HepG2 (cell line): Measurements from ENCODE around the gene SLIRP. TPM values are rescaled to one million over a fixed set of nuclear protein-coding genes. Genes with fewer than 3 reads are reported as not detected.
A peak's percentile ranks its signal among the peaks of the same experiment; 100 is the strongest.

Experiments used
- ATF3 ChIP-seq: sonication (generic); formaldehyde crosslinking; IDR thresholded peaks from 2 replicates; pipeline ENCODE4 v1.4.0; 2020; ENCODE audit warnings: missing genetic modification reagents
- CSRNP2 ChIP-seq: sonication (generic); formaldehyde crosslinking; conservative IDR thresholded peaks from 2 replicates; pipeline ENCODE4 v1.8.0; 2022; ENCODE audit warnings: low read depth, missing genetic modification reagents
- GPBP1L1 ChIP-seq: sonication (generic); formaldehyde crosslinking; IDR thresholded peaks from 2 replicates; pipeline ENCODE4 v1.5.0; 2020; ENCODE audit warnings: mild to moderate bottlenecking, missing genetic modification reagents
- LCORL ChIP-seq, 2 experiments: fragments of 450-650 bp in 1 of 2; sonication (generic) in 1 of 2; formaldehyde crosslinking in 1 of 2; IDR thresholded peaks; 2 replicates each; pipeline versions ENCODE4 v1.5.0 to v1.6.1; 2017 to 2020; ENCODE audit warnings: antibody characterized with exemption in 1 of 2, missing genetic modification reagents in 1 of 2
- NCOA1 ChIP-seq: sonication (generic); formaldehyde crosslinking; IDR thresholded peaks from 2 replicates; pipeline ENCODE4 v1.9.0; 2021; ENCODE audit warnings: missing genetic modification reagents
- SALL2 ChIP-seq: sonication (generic); formaldehyde crosslinking; IDR thresholded peaks from 2 replicates; pipeline ENCODE4 v1.8.1; 2023; ENCODE audit warnings: mild to moderate bottlenecking, missing genetic modification reagents, inconsistent platforms
- SP4 ChIP-seq: sonication (generic); formaldehyde crosslinking; IDR thresholded peaks from 2 replicates; pipeline ENCODE4 v1.8.1; 2023; ENCODE audit warnings: mild to moderate bottlenecking, missing genetic modification reagents
- TFDP2 ChIP-seq: sonication (generic); formaldehyde crosslinking; IDR thresholded peaks from 2 replicates; pipeline ENCODE4 v1.4.0; 2020; ENCODE audit warnings: missing genetic modification reagents
- ZBTB26 ChIP-seq: IDR thresholded peaks from 2 replicates; pipeline ENCODE4 v1.6.1; 2016; ENCODE audit warnings: missing compliant biosample characterization, missing genetic modification reagents, borderline replicate concordance
- ZNF3 ChIP-seq: IDR thresholded peaks from 2 replicates; pipeline ENCODE4 v1.7.0; 2017; ENCODE audit warnings: inconsistent platforms
- ZNF318 ChIP-seq: sonication (generic); formaldehyde crosslinking; IDR thresholded peaks from 2 replicates; pipeline ENCODE4 v1.4.0; 2020; ENCODE audit warnings: mild to moderate bottlenecking, missing genetic modification reagents
- ZNF672 ChIP-seq: sonication (generic); formaldehyde crosslinking; IDR thresholded peaks from 2 replicates; pipeline ENCODE4 v1.8.1; 2022; ENCODE audit warnings: missing genetic modification reagents
- ZSCAN20 ChIP-seq: sonication (generic); formaldehyde crosslinking; IDR thresholded peaks from 2 replicates; pipeline ENCODE4 v1.4.0; 2020; ENCODE audit warnings: missing genetic modification reagents, mild to moderate bottlenecking, borderline replicate concordance
- polyA plus RNA-seq, 8 experiments: library from polyadenylated mRNA; depleted of rRNA in 3 of 8; stranded (reverse) in 7 of 8; unstranded in 1 of 8; fragments of >200 nt; fragmentation: Illumina TruSeq in 4 of 8; extraction: Trizol in 4 of 8; gene quantifications; 2 replicates each; pipeline versions ENCODE4 v1.2.1 to v1.2.3, GENCODE V29; 2011 to 2016; ENCODE audit warnings: low read depth in 4 of 8, missing spikeins in 1 of 8, mixed read lengths in 1 of 8; ENCODE audit not compliant: insufficient read depth in 1 of 8
- total RNA-seq, 5 experiments: library from RNA; depleted of rRNA; stranded (reverse); fragments of >200 nt; fragmentation: Illumina TruSeq; extraction: Trizol; gene quantifications; 2 replicates each; pipeline ENCODE4 v1.2.3, GENCODE V29; 2016; ENCODE audit warnings: low read depth in 1 of 5

Gene SLIRP
- total and polyA plus RNA-seq, 2 of the 13 experiments (the other 11 are each of a cell fraction or from before 2014, with no cell fraction given): 281 to 548 TPM

GRCh38 chr14:77760381-77761204 is 52.7 kb downstream of the SLIRP start, which contains the start of gene SNW1 (continued):
- TF ChIP-seq SP4 (peak; percentile 81), ZNF318 (no peak), NCOA1 (no peak), ZBTB26 (no peak; the same call in 1 of the 2 replicates), ATF3 (CRISPR knock-in tag) (0 out of 2 replicates have a peak, but pooled peaks have one; percentile 30), ZNF3 (no peak), ZSCAN20 (CRISPR knock-in tag) (no peak), LCORL (IDR thresholded peaks at IDR 0.05) (no peak), LCORL (CRISPR knock-in tag; IDR thresholded peaks at IDR 0.05) (peak; percentile 48; the same call in 1 of the 2 replicates), TFDP2 (CRISPR knock-in tag) (0 out of 2 replicates have a peak, but pooled peaks have one; percentile 21), CSRNP2 (CRISPR knock-in tag) (no peak), GPBP1L1 (CRISPR knock-in tag) (no peak), ZNF672 (CRISPR knock-in tag) (no peak), SALL2 (CRISPR knock-in tag) (no peak)
